Fibroblast of skin of scalp (primary cell): ENCODE measurements around the gene MYORG.

Experiments used
- DNase-seq: peaks from one replicate; pipeline ENCODE4 v3.0.0-alpha.2; 2013

Gene MYORG

DNA sequence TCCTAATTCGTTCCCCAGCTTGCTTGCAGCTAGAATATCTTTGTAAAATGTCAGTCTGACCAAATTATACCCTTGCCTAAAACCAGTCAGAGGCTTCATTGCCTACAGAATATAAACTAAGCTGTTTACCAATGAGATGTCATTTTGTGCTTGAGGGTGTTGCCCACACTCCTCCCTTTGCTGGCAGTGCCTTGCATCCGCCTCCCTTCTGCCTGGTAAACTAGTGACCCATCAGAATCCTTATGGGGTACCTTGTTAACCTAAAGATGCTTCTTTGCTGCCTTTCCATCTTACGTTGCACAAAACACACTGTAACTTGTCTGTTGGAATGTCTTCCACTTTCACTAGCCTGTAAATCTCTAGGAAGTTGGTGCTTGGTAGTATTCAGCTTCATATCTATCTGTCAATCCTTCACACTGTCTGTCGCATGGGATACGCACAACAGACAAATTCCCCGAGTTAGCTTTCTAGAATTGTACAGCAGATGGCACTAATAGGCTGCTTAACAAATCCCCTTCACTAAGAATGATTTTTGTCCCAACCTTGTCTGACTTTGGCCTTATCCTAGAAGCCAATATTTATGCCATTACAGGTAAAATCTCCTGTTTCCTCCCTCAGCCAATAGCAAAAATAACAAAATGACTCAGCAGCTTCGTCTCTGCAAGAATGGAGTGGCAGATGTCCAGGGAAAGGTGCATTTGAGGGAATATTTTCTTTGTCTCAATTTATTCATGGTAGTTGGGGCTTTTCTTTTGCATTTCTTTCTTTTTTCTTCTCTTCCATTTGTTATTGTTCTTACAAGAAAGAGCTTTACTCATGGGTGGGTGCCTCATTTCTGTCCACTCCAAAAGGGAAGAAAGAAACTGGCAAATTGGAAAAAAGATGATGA lies 44.4 kb downstream of the MYORG start:
- DNase-seq, result peak; percentile 44

DNA sequence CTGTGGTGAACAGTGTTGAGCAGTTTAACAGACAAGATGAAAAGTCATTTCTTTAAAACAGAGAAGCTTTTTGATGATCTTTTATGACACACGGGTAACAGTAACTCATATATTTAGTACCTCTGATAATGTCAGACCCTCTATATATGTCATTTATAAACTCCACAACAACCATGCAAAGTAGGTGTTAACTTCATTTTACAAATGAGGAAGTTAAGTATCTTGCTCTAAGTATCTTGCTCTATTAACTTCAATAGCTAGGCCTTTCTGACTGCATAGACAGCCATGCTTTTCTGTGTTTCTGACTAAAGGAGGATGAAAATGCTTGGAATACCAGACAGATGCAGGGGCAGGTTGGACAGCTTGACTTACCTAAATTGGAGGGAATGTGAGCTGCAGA lies 45.5 kb downstream of the MYORG start:
- no peak for DNase-seq

DNA sequence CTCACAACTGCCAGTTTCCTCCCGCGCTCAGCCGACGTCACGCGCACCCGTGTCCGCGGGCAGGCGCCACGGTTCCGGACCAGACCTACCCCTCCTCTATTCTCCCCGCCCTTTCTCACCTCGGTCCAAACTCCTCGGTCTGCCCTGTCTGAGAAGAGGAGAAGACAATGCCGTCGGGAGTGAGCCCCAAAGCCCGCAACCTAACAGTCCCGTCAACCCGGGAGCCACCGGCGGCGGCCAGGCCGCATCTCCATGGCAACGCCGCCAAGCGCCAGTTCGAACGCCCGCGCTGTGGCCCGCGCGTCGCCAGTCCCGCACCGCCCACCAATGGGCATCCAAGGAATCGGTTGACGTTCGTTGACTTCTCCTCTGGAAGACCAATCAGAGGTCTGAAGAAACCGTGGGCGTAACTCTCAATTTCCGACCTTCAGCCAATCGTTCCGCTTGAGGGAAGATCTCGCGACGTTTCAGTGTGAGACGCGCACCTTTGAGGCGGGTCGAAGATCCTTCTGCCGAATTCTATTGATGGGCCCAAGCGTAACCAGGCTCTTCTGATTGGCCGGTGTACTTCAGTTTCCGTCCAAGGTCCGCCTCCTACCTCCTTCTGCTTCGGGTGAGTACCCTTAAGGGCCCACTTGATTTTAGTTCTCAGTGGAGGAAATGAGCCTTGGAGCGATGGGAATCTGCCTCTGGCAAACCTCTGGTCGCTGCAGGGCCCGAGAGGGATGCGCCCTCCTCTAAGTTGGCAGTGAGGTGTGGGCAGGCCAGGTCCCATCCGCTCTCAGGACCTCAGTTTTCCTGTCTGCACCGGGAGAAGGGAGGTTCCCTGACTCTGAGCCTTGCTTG lies 47.5 kb downstream of the MYORG start, which contains the start of the genes KIF24 and NUDT2:
KIF24 (minus strand) TSS at position 282 of the 846 bp plus-strand sequence. CDS start 17,922 bp downstream, outside the sequence.
NUDT2 (plus strand) TSS at position 583 of the 846 bp plus-strand sequence. CDS start 9,471 bp downstream, outside the sequence.
- peak; percentile 100 for DNase-seq

GRCh38 chr9:34328500-34328986 lies 48.2 kb downstream of the MYORG start:
- DNase-seq, result peak; percentile 18

DNA sequence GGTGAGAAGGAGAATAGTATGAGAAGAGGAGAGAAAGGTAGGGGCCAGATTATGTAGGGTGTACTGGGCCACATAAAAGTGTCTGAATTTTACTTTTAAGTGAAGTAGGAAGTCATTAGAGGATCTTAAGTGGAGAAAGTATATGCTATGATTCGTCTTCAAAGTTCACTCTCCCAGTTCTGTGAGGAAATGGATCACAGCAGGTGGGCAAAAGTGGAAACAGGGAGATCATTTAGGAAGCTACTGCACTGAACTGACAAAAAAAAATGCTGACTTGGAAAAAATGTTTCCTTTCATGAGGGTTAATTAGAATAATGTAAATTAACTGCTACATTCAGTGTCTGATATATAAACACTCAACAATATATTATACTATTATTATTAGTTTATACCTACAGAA lies 50.0 kb downstream of the MYORG start:
- no peak for DNase-seq

DNA sequence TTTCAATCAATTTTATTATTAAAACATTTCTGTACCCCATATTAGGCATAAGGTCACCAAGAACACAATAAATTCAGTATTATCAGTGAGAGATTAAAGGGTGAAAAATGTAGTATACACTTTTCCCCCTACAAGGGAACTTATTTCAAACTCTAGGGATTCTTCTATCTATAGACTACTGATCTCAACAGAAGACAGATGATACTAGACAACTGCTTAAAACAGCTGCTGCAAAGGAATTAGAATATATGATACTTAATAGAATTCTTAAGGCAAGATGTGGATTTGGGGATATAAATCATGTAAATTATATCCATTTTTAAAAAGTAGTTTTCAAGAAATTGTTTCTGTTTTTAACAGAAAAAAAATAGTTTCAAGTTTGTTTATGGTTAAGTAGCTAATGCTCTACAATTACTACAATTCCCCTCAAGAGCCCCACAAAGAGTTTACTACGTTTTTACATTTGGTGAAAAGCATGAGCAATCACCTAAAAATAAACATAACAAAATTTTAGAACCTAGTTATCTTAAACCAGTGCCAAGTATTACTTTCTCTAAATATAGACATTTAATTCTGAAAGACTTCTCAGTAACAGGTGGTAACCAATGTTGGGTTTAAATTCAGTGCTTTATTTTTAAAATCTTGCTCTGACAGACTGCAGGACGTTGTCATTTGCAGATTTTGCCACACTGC lies 53.7 kb downstream of the MYORG start:
- no peak for DNase-seq

GRCh38 chr9:34321451-34321850 lies 55.2 kb downstream of the MYORG start:
- no peak for DNase-seq

GRCh38 chr9:34318163-34318790 lies 58.4 kb downstream of the MYORG start:
- no peak for DNase-seq

GRCh38 chr9:34317436-34317835 lies 59.3 kb downstream of the MYORG start:
- no peak for DNase-seq
